OCI-LY3 (cell line): Measurements from ENCODE around the gene TMEM205.

Experiments
- EZH2phosphoT487 ChIP-seq: fragments of 200-600 bp; shearing (Covaris generic); IDR thresholded peaks from 2 replicates; pipeline ENCODE4 v1.6.1; 2018; ENCODE audit warnings: antibody characterized with exemption, mixed run types, low read depth
- TF ChIP-seq, protein P1 (sequence below): fragments of 200-600, 300-600 bp; sonication (generic); IDR thresholded peaks from 2 replicates; pipeline ENCODE4 v1.5.1; 2014; ENCODE audit warnings: antibody characterized with exemption, low read length, low read depth

DNA sequence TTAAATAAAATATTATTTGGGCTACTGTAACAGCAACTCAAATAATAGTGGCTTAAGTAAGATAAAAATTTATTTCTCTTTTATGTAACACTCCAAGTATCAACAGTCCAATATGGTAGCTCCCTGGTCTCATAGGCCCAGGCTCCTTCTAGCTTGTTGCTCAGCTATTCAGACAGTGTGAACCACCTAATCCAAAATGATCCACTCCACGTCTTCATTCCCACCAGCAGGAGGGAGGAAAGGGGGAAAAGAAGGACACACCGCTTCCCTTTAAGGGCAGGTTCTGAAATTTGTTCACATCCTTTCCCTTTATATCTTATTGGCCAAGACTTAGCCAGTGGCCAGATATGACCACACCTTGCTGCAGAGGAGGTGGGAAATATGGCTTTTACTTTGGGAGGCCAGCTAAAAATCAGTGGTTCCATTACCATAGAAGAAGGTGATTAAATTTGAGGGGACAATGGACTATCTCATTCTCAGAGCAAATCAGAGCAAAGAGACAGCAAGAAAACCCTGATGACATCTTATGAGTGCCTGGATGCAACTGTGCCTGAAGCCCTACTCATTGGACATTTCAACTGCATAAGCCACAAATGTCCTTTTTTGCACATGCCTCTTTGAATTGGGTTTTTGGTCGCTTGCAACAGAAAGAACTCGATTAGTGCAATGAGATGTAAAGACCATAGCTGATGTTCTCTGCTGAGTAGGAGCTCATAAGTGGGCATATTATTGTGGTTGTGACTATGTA lies 45.0 kb upstream of the TMEM205 start:
- TF ChIP-seq, protein P1, sequence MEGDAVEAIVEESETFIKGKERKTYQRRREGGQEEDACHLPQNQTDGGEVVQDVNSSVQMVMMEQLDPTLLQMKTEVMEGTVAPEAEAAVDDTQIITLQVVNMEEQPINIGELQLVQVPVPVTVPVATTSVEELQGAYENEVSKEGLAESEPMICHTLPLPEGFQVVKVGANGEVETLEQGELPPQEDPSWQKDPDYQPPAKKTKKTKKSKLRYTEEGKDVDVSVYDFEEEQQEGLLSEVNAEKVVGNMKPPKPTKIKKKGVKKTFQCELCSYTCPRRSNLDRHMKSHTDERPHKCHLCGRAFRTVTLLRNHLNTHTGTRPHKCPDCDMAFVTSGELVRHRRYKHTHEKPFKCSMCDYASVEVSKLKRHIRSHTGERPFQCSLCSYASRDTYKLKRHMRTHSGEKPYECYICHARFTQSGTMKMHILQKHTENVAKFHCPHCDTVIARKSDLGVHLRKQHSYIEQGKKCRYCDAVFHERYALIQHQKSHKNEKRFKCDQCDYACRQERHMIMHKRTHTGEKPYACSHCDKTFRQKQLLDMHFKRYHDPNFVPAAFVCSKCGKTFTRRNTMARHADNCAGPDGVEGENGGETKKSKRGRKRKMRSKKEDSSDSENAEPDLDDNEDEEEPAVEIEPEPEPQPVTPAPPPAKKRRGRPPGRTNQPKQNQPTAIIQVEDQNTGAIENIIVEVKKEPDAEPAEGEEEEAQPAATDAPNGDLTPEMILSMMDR: no peak
- no peak for TF ChIP-seq EZH2phosphoT487
